ENCODE data around the gene PHLDB1.

Gene PHLDB1

GRCh38 chr11:118689852-118690552 is 82.6 kb downstream of the PHLDB1 start:
- peak; percentile 88 for DNase-seq

- DNase-seq: no peak
Measured at GRCh38 chr11:118690553-118691304, 83.3 kb downstream of the PHLDB1 start.

GRCh38 chr11:118691926-118692830 is 84.8 kb downstream of the PHLDB1 start:
- no peak for DNase-seq

GRCh38 chr11:118694185-118694584 is 86.8 kb downstream of the PHLDB1 start:
- no peak for DNase-seq

GRCh38 chr11:118694771-118695170 is 87.4 kb downstream of the PHLDB1 start:
- no peak for DNase-seq

GRCh38 chr11:118696673-118697226 is 89.3 kb downstream of the PHLDB1 start:
- no peak for DNase-seq

GRCh38 chr11:118697346-118697745 is 89.9 kb downstream of the PHLDB1 start:
- DNase-seq: no peak

- DNase-seq: no peak
Measured at GRCh38 chr11:118699506-118700220, 92.2 kb downstream of the PHLDB1 start.

GRCh38 chr11:118703563-118704106 is 96.2 kb downstream of the PHLDB1 start:
- DNase-seq: no peak

- no peak for DNase-seq
Measured at GRCh38 chr11:118705111-118705741, 97.8 kb downstream of the PHLDB1 start.

- DNase-seq: no peak
Measured at GRCh38 chr11:118705791-118706545, 98.6 kb downstream of the PHLDB1 start.

- no peak for DNase-seq
Measured at GRCh38 chr11:118706546-118706825, 99.1 kb downstream of the PHLDB1 start.
